H1 (cell line): ENCODE measurements around the gene TNP2. TPM values are rescaled to one million over a fixed set of nuclear protein-coding genes. Genes with fewer than 3 reads are reported as not detected.

ENCODE experiments used
- microRNA-seq, 2 experiments: library from miRNA; unstranded; fragments of <30 nt; microRNA quantifications; one replicate each; pipeline versions ENCODE4 to v1.2.0, GENCODE V29; 2016 to 2020; ENCODE audit warnings: borderline microRNAs expressed in 2 of 2, borderline number of aligned reads in 2 of 2, borderline replicate concordance in 1 of 2
- polyA plus RNA-seq, 7 experiments: library from polyadenylated mRNA; depleted of rRNA in 3 of 7; stranded (reverse) in 5 of 7; unstranded in 2 of 7; fragments of >200 nt in 5 of 7; fragments of 200-250 nt in 2 of 7; gene quantifications; 1 replicate in 5 of 7; 2 replicates in 1 of 7; 4 replicates in 1 of 7; pipeline versions ENCODE4 v1.2.1 to v1.2.3, GENCODE V29; 2011 to 2013; ENCODE audit warnings: missing spikeins in 2 of 7, mixed read lengths in 2 of 7
- small RNA-seq: library from polyadenylated mRNA; stranded (forward); fragments of <200 nt; extraction: miRNeasy Mini kit (QIAGEN cat#:217004); gene quantifications from one replicate; pipeline ENCODE3, GENCODE V24; 2013; ENCODE audit not compliant: insufficient read depth
- total RNA-seq: library from RNA; stranded (reverse); fragmentation: NEBNext Ultra II Directional; extraction: Animal tissue kit (Norgen Biotek cat#: 25700); gene quantifications from 2 replicates; pipeline ENCODE4 v1.2.1, GENCODE V29; 2021

TNP2 gene
- total and polyA plus RNA-seq, 2 of the 8 experiments (the other 6 are each of a cell fraction or from before 2014, with no cell fraction given), result not detected

Small RNA genes lying within 50 kb of the gene (microRNA-seq; reads per million reads assigned to microRNA genes)
- 0 reads per million in 2 experiments for gene MIR548H2

Small RNA genes lying within 50 kb of the gene (small RNA-seq; reads per million reads assigned to genes)
- gene MIR548H2, result not detected
- gene RF00019, result not detected
- gene RF00554, result not detected

Other genes with a start within 250 kb of the TNP2 start
- 48.9 and 49.8 TPM in 2 replicates for gene SOCS1, start 13.1 kb downstream of the TNP2 start, total RNA-seq
- gene SOCS1, start 13.1 kb downstream of the TNP2 start, polyA plus RNA-seq (2011; rRNA removed), result 21.0 and 46.5 TPM in 2 replicates
- not detected in 2 replicates for gene PRM3, start 4.3 kb upstream of the TNP2 start, total RNA-seq
- gene PRM3, start 4.3 kb upstream of the TNP2 start, polyA plus RNA-seq (2011; rRNA removed), result not detected in 2 replicates
- not detected in 2 replicates for gene PRM2, start 7.2 kb upstream of the TNP2 start, total RNA-seq
- not detected in 2 replicates for gene PRM2, start 7.2 kb upstream of the TNP2 start, polyA plus RNA-seq (2011; rRNA removed)
- 0.82 and 0.92 TPM in 2 replicates for gene PRM1, start 12.0 kb upstream of the TNP2 start, total RNA-seq
- 0.54 TPM in 1 of 2 replicates, not detected in the other for gene PRM1, start 12.0 kb upstream of the TNP2 start, polyA plus RNA-seq (2011; rRNA removed)
- 96.0 and 96.9 TPM in 2 replicates for gene RMI2, start 76.1 kb upstream of the TNP2 start, total RNA-seq
- 47.9 and 58.2 TPM in 2 replicates for gene RMI2, start 76.1 kb upstream of the TNP2 start, polyA plus RNA-seq (2011; rRNA removed)